Sigmoid colon (tissue), 7 donors: Measurements from ENCODE around the gene ME3. TPM values are rescaled to one million over a fixed set of nuclear protein-coding genes. Genes with fewer than 3 reads are reported as not detected.

ENCODE experiments used
- DNase-seq: peaks from one replicate; pipeline ENCODE4 v3.0.0-alpha.2; 2019
- H3K27ac ChIP-seq, 4 donors: fragments of 200-600 bp; sonication (generic); one replicate each; pipeline ENCODE4 v1.5.1; 2016 to 2019; ENCODE audit warnings: mild to moderate bottlenecking in 1 of 4
- H3K27me3 ChIP-seq, 3 donors: fragments of 200-600 bp; sonication (generic); one replicate each; pipeline ENCODE4 v1.5.1; 2019; ENCODE audit warnings: mild to moderate bottlenecking in 1 of 3
- H3K36me3 ChIP-seq, 4 donors: fragments of 200-600 bp; sonication (generic); one replicate each; pipeline ENCODE4 v1.5.1; 2016 to 2019
- H3K4me1 ChIP-seq, 4 donors: fragments of 200-600 bp; sonication (generic); one replicate each; pipeline ENCODE4 v1.5.1; 2017 to 2019
- H3K4me3 ChIP-seq, 4 donors: fragments of 200-600 bp; sonication (generic); one replicate each; pipeline ENCODE4 v1.5.1; 2017 to 2019; ENCODE audit warnings: mild to moderate bottlenecking in 2 of 4, moderate library complexity in 1 of 4
- H3K9me3 ChIP-seq, 4 donors: fragments of 200-600 bp in 3 of 4; sonication (generic) in 3 of 4; one replicate each; pipeline versions ENCODE4 v1.5.1 to v1.6.1; 2013 to 2019
- EP300 ChIP-seq, 4 donors: sonication (generic); formaldehyde crosslinking; IDR thresholded peaks; one replicate each; pipeline ENCODE4 v1.6.1; 2017; ENCODE audit warnings: antibody characterized with exemption in 4 of 4
- POLR2A ChIP-seq, 2 donors: fragments of 450-650 bp; IDR thresholded peaks; one replicate each; pipeline ENCODE4 v1.6.1; 2016; ENCODE audit warnings: antibody characterized with exemption in 2 of 2, mild to moderate bottlenecking in 2 of 2, moderate library complexity in 2 of 2
- POLR2AphosphoS5 ChIP-seq, 4 donors: sonication (generic); formaldehyde crosslinking; IDR thresholded peaks; one replicate each; pipeline ENCODE4 v1.6.1; 2017; ENCODE audit warnings: antibody characterized with exemption in 4 of 4
- WGBS, 2 donors: extraction: QIAGEN DNeasy Blood & Tissue Kit; methylation state at CpG; one replicate each; pipeline ENCODE4 v1.1.7; 2013; 5-methylcytosine and 5-hydroxymethylcytosine counted together
- intact Hi-C: fragments of 100-400 bp; cut with DNase I; formaldehyde crosslinking; loops from one replicate; pipeline ENCODE4 v1.15.1; 2023
- polyA plus RNA-seq, 3 donors: library from polyadenylated mRNA; stranded (reverse); fragments of 200-250 nt; gene quantifications; one replicate each; pipeline ENCODE4 v1.2.3, GENCODE V29; 2013
- total RNA-seq, 4 donors: library from RNA; depleted of rRNA; stranded (reverse); fragments of >200 nt; gene quantifications; one replicate each; pipeline ENCODE4 v1.1.0, GENCODE V29; 2016
- TF ChIP-seq, protein P1 (sequence below), 4 experiments: fragments of 450-650 bp in 3 of 4; fragments of 200-600 bp in 1 of 4; IDR thresholded peaks; one replicate each; pipeline ENCODE4 v1.5.1; 2016 to 2019; ENCODE audit warnings: antibody characterized with exemption in 4 of 4, mild to moderate bottlenecking in 3 of 4, moderate library complexity in 2 of 4
- donor health status: healthy with polysubstance abuse.
- donor health status: Bipolar disorder and iron deficiency.
- donor health status: healthy.

Gene ME3
- total and polyA plus RNA-seq, 7 donors: 7.8 to 53.2 (median 25.5) TPM

DNA sequence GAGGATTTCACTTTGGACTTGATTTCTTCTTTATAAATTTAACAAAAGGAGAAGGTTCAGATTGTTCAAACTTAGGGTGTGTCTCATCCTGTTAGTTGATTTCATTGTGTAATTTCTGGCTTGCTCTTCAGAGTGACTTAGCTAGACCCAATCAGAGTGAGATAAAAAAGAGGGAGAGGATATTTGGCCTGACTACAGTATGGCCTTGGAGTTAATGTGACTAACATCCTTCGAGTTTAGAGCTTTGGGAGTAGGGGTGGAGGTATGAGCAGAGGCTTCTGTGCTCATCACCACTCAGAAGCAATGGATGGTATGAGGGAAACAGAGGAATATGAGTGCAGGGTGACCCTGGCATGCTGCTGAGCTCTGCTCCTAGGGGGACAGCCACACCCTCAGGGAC is 114.2 kb downstream of the ME3 start:
- Histone ChIP-seq H3K4me3 (no peak overlapping the region), H3K4me1 (peaks cover 0 to 11% (median 8%) of the 10 kb centered on the region in 4 donors), H3K27ac (peak overlapping the region in 3 of 4 donors; percentile 20 to 68 (median 61)), H3K9me3 (no peaks in the 10 kb centered on the region), H3K27me3 (no peaks in the 10 kb centered on the region), H3K36me3 (peaks cover 0 to 3% (median 0%) of the 10 kb centered on the region in 4 donors)
- intact Hi-C loops: no loop called here
- TF ChIP-seq, protein P1, sequence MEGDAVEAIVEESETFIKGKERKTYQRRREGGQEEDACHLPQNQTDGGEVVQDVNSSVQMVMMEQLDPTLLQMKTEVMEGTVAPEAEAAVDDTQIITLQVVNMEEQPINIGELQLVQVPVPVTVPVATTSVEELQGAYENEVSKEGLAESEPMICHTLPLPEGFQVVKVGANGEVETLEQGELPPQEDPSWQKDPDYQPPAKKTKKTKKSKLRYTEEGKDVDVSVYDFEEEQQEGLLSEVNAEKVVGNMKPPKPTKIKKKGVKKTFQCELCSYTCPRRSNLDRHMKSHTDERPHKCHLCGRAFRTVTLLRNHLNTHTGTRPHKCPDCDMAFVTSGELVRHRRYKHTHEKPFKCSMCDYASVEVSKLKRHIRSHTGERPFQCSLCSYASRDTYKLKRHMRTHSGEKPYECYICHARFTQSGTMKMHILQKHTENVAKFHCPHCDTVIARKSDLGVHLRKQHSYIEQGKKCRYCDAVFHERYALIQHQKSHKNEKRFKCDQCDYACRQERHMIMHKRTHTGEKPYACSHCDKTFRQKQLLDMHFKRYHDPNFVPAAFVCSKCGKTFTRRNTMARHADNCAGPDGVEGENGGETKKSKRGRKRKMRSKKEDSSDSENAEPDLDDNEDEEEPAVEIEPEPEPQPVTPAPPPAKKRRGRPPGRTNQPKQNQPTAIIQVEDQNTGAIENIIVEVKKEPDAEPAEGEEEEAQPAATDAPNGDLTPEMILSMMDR (IDR thresholded peaks at IDR 0.05): no peak
- TF ChIP-seq EP300 (IDR thresholded peaks at IDR 0.05) (no peak), POLR2AphosphoS5 (IDR thresholded peaks at IDR 0.05) (no peak), POLR2A (IDR thresholded peaks at IDR 0.05) (no peak)
- DNase-seq: no peak
- WGBS, 2 donors: 16 to 48% methylated on average over 1 of the region's 1 CpG

DNA sequence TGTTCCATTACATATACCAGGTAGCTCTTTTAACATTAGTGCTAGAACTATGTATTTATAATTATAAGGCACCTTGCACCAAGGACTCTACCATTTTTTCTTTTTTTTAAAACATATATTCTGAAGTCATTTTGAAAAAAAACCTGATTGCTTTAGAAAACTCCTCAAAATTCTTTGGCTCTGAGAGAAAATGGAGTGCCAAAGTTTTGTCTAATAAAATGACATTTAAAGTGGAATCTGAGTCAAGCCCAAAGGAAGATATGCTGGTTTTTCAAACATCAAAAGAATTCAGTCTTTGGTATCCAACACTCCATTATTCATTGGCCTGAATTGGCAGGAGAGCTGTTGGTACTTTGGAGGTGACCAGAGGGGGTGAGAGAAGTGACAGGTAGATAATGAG is 116.5 kb downstream of the ME3 start:
- no peak overlapping the region for H3K27ac ChIP-seq

GRCh38 chr11:86555401-86555800 is 117.0 kb downstream of the ME3 start:
- Histone ChIP-seq H3K27ac (no peak overlapping the region), H3K4me3 (no peak overlapping the region), H3K36me3 (peaks cover 0 to 3% (median 0%) of the 10 kb centered on the region in 4 donors), H3K9me3 (no peaks in the 10 kb centered on the region), H3K27me3 (no peaks in the 10 kb centered on the region), H3K4me1 (peaks cover 0 to 31% (median 20%) of the 10 kb centered on the region in 4 donors)
- intact Hi-C loops: no loop called here
- TF ChIP-seq EP300 (IDR thresholded peaks at IDR 0.05) (no peak), POLR2A (IDR thresholded peaks at IDR 0.05) (no peak), POLR2AphosphoS5 (IDR thresholded peaks at IDR 0.05) (no peak)
- TF ChIP-seq, protein P1 (IDR thresholded peaks at IDR 0.05): no peak
- 95% methylated on average over 5 of the region's 5 CpGs for WGBS, 2 donors
- no peak for DNase-seq

More for the DNA sequence above, 116.5 kb downstream of the ME3 start:
- no peak overlapping the region for H3K4me3 ChIP-seq
- DNase-seq: no peak
- H3K36me3 ChIP-seq: peaks cover 0 to 3% (median 0%) of the 10 kb centered on the region in 4 donors
- H3K9me3 ChIP-seq: no peaks in the 10 kb centered on the region
- peaks cover 0 to 27% (median 20%) of the 10 kb centered on the region in 4 donors for H3K4me1 ChIP-seq
- no peak for TF ChIP-seq EP300 (IDR thresholded peaks at IDR 0.05)
- no peaks in the 10 kb centered on the region for H3K27me3 ChIP-seq
- intact Hi-C loops: no loop called here

- Histone ChIP-seq H3K4me3 (no peak overlapping the region), H3K27ac (no peak overlapping the region), H3K4me1 (peaks cover 0 to 29% (median 17%) of the 10 kb centered on the region in 4 donors), H3K27me3 (no peaks in the 10 kb centered on the region), H3K9me3 (no peaks in the 10 kb centered on the region), H3K36me3 (peaks cover 0 to 3% (median 0%) of the 10 kb centered on the region in 4 donors)
- no peak for DNase-seq
- 21 to 74% methylated on average over 4 of the region's 4 CpGs for WGBS, 2 donors
- intact Hi-C loops: no loop called here
- TF ChIP-seq POLR2AphosphoS5 (IDR thresholded peaks at IDR 0.05): no peak
- TF ChIP-seq, protein P1 (IDR thresholded peaks at IDR 0.05): no peak
- TF ChIP-seq POLR2A (IDR thresholded peaks at IDR 0.05): no peak
- TF ChIP-seq EP300 (IDR thresholded peaks at IDR 0.05): no peak
Measured at GRCh38 chr11:86553265-86553664, 119.2 kb downstream of the ME3 start.

DNA sequence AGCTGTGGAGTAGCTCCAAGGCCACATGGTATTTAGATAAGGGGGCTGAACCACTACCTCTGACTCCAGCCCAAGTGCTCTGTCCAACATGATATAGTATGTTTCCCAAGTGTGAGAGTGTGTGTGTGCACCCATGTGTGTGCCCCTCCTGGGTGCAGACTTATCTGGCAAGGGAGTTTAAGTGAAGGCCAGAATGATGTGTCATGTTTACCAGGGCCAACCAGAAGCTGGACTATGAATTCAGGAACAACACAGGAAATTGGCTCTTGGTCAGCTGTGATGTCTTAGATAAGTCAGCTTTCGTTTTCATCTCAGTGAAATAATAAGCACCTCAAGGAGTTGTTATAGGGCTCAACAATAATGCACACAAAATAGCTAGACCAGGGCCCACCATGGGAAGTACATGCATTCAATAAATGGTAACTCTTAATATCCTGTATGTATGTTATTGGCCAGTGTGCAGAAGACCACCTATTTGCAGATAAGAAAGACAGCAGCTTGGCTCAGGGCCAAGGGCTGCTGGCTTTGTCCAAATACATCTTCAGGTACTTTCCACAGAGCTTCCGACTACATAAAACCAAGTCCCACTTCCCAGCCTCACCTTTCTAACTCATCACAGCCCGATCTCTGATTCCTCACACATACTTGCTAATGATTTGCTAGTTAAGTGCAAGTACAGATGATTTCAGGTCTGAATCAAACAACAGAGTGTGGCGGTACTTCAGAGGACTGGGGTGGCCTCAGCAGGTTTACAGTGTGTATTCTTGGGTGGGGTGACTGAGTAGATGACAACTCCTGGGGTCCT is 120.9 kb downstream of the ME3 start:
- peaks cover 0 to 40% (median 23%) of the 10 kb centered on the region in 4 donors for H3K4me1 ChIP-seq
- H3K27ac ChIP-seq: peak overlapping the region; percentile 30 to 56 (median 47)
- no peak for TF ChIP-seq POLR2A (IDR thresholded peaks at IDR 0.05)
- TF ChIP-seq, protein P1 (IDR thresholded peaks at IDR 0.05): no peak
- peak in 3 of 4 donors; percentile 8 to 29 (median 24) for TF ChIP-seq POLR2AphosphoS5 (IDR thresholded peaks at IDR 0.05)
- TF ChIP-seq EP300 (IDR thresholded peaks at IDR 0.05): no peak
- H3K4me3 ChIP-seq: no peak overlapping the region
- intact Hi-C loops: no loop called here
- DNase-seq: no peak
- WGBS, 2 donors: 14 to 59% methylated on average over 4 of the region's 4 CpGs
- peaks cover 0 to 2% (median 0%) of the 10 kb centered on the region in 4 donors for H3K36me3 ChIP-seq
- H3K27me3 ChIP-seq: no peaks in the 10 kb centered on the region
- no peaks in the 10 kb centered on the region for H3K9me3 ChIP-seq
